Measurements from ENCODE around the gene ANKRD33B. TPM values are rescaled to one million over a fixed set of nuclear protein-coding genes. Genes with fewer than 3 reads are reported as not detected.
"Not testable (repeated sequence)": the region's sequence is repeated elsewhere in the genome, so short reads cannot be mapped to it uniquely, and the experiment has no call there.

ANKRD33B gene
- total RNA-seq, 1 donor from 2014 or later, result 22.6 TPM

DNA sequence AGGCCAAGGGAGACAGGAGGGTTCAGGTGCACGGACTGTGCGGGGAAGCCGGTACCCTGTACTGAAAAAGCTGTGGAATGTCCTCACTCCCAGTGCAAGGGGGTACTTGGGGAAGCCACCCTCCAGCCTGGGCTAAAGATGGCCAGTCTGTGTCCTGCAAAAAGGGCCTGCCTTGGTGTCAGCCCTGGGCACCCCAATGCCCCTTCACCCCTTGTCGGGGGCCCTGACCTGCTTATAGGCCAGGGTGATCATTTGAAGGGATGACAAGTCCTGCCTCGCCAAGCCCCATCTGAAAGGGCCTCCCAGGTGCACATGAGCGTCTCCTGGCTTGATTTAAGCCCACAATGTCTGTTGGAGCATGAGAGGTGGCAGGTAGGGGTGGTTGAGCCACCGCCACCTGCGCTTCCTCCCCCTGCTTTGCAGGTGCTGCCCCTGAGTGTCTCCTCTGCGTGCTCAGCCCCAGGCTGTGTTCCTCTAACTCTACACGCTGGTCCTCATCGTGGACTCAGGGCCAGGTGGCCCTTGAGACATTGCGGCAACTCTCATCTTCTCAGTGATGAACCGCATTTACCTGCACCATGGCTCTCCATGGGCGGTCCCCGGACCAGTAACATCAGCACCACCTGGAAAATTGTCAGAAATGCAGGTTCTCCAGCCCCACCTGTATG is 97.0 kb downstream of the ANKRD33B start:
- ATAC-seq (no peak), DNase-seq (ENCODE audit: low spot score) (no peak)
- intact Hi-C loops (cut with DNase I), result no loop called here

DNA sequence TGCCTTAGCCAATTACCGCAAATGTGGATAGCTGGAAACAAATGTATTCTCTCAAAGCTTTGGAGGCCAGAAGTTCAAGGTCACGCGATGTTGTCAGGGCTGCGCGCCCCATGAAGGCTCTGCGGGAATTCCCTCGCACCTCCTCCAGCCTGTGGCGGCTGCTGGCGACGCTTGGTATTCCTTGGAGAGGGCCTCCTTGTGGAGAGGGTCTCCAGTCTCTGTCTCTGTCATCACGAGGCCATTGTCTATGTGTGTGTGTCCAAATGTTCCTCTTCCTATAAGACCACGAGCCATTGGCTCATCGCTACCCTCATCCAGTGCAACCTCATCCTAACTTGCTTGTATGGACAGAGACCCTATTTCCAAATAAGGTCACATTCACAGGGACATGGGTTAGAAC is 97.5 kb downstream of the ANKRD33B start:
- ATAC-seq (no peak), DNase-seq (ENCODE audit: low spot score) (no peak)
- intact Hi-C loops (cut with DNase I), result no loop called here

GRCh38 chr5:10662083-10662482 is 98.2 kb downstream of the ANKRD33B start:
- intact Hi-C loops (cut with DNase I), result no loop called here
- DNase-seq (ENCODE audit: low spot score), result no peak
- ATAC-seq, result no peak

DNA sequence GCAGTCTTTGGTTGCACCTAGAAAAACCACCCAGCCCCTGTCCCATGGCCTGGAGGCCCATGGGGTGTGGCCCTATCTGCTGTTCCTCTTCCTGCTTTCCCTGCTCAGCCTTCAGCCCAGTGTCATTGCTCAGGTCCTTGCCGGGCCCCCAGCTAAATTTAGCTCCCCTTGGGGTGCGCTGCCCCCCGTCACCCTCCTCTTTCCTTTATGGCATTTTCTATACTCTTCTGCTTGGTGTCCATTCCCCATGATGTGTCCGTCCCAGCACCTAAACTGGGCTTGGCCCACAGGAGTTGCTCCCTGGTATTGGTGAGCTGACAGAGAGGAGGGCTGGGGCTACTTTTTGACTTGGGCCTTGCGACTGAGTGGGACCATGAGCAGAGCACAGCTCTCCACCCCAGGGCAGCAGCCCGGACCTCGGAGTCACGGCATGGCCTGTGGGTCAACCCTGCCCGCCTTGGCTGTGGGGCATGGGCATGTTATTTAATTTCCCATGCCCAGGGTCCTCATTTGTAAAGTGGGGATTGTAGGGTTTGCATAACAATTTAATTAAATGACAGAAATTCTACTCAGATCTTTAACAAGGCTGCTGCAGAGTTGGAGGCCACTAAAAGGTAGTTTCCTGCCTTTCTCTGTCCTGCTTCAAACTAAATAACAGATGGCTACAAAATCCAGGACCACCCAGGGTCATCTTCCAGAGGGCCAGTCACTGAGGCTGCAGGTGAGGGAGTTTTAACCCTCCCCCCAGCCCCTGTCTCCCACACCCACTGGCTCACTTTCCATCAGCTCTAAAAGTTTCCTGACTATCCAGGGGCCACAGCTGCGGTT is 99.0 kb downstream of the ANKRD33B start:
- DNase-seq (ENCODE audit: low spot score) (no peak), ATAC-seq (no peak)
- intact Hi-C loops (cut with DNase I), result no loop called here

- DNase-seq (ENCODE audit: low spot score) (no peak), ATAC-seq (peak; percentile 63)
- intact Hi-C loops (cut with DNase I), result no loop called here
These were observed 99.8 kb downstream of the ANKRD33B start for GRCh38 chr5:10663489-10664179.

- ATAC-seq; intact Hi-C loops (cut with DNase I); DNase-seq (ENCODE audit: low spot score): not testable (repeated sequence)
These were observed 100.4 kb downstream of the ANKRD33B start for GRCh38 chr5:10664180-10664769.

GRCh38 chr5:10665799-10666198 is 101.9 kb downstream of the ANKRD33B start:
- DNase-seq (ENCODE audit: low spot score) (no peak), ATAC-seq (no peak)
- intact Hi-C loops (cut with DNase I), result no loop called here

DNA sequence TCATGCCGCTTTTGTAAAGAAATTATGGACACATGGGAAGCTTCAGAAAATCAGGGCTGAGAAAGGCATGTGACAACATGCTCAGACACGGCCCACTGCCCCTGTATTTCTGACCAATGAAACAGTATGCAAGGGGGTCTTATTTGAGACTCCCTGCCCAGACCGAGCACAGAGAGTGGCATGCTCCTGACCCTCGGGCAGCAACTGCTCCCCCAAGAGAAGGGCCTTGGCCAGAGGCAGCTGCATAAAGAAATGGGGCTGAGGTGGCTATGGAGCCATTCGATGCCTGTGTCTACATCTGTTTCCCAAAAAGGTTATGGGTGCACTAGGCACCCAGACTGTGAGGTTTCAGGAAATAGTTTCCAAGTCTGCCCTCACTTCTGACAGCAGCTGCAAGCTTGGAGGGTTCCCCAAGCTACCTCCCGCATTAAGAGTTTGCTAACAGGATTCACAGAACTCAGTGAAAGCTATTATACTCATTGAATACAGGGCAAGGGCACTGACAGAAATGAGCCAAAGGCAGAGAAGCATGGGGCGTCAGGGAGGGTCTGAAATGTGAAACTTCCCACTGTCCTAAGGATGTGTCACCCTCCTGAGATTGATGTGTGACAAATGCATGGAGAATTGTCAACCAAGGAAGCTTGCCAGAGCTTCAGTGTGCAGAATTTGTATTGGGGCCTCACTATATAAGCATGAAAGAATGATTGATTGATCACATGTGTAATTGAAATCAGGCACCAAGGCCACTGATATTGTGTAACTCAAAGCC is 102.8 kb downstream of the ANKRD33B start:
- ATAC-seq, result no peak
- intact Hi-C loops (cut with DNase I), result no loop called here
- no peak for DNase-seq (ENCODE audit: low spot score)

DNA sequence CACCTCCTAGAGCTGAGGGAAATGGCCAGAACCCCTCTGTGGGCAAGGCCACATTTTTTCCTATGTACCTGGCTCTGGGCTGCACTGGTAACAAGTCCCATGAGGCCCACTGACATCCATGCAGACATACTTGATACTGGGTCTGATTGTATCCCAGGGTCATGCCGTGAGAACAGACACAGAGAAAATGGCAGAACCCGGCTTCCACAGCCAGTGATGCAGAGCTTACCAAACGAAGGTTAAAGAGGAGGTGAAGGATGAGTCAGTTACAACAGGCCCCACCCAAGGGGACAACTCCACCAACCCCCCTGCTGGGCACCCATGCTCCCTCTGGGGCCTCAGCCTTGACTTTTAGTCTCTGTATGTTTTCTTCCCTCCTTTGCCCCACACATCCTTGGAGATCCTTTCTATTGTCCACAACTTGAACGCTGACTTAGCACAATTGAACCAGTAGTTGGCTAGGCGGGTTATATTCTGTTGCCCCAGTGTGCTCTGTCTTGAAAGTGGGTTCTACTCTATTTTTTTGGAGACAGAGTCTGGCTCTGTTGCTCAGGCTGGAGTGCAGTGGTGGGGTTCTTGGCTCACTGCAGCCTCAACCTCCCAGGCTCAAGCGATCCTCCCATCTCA is 103.7 kb downstream of the ANKRD33B start:
- intact Hi-C loops (cut with DNase I), result no loop called here
- DNase-seq (ENCODE audit: low spot score), result no peak
- no peak for ATAC-seq

DNA sequence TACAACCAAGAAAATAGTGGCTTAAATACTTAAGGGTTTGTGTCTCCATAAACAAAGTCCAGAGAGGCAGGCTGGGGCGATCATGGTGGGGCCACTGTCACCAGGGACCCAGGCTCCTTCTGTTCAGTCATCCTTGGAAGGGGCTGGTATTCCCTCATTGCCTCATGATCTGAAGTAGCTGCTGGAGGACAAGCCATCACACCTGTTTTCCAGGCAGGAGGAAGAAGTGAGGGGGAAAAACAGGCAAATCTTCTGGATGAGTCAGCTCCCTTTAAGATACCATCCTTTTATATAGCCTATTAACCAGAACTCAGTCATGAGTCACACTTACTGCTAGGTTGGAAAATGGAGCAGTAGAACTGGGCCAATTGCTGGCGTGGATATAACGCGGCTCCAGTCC is 104.8 kb downstream of the ANKRD33B start:
- intact Hi-C loops (cut with DNase I), result no loop called here
- ATAC-seq (no peak), DNase-seq (ENCODE audit: low spot score) (no peak)

GRCh38 chr5:10669983-10670382 is 106.1 kb downstream of the ANKRD33B start:
- DNase-seq (ENCODE audit: low spot score), result no peak
- intact Hi-C loops (cut with DNase I), result no loop called here
- no peak for ATAC-seq

DNA sequence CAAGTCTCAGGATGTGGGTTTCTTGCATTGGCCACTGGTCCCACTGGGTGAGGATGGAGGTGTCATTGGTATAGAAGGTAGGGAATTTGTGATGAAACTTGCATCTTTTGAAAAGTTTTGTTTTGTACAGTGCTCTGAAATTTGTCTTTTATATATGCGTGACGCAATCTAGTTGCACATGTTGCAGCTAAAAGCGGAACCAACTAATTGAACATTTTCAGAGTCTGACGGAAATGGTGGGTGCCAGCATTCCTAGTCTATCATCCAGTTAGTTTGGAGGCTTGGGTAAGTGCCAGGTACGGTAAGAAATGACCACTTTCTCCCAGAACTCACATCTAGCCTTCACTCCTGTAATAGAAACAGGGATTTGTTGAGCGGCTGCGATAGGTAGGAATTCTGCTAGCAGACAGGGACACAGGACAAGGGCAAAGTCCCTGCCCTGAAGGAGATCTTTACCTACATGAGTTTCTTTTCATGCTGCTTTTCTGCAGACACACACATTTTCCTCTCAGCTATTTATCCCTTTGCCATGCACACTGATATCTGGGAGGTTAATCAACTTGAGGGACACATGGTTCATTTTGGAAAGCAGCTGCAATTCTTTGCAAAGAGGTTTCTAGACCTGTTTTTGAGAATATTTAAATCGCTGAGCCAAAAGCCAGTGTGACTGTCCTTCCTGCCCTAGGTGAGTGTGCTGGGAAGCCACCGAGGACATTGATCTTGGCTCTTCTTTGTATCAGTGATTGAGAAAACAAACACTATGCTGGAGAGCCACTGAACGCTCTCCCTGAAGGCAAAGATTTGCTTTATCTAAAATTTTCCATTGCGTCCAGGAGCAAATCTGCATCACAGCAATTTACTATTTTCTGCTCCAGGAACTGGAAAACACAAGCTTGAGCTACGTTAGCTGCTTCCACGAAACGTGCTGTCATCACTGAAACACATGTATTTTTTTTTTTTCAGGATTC is 107.5 kb downstream of the ANKRD33B start:
- DNase-seq (ENCODE audit: low spot score), result no peak
- ATAC-seq, result no peak
- intact Hi-C loops (cut with DNase I), result no loop called here

DNA sequence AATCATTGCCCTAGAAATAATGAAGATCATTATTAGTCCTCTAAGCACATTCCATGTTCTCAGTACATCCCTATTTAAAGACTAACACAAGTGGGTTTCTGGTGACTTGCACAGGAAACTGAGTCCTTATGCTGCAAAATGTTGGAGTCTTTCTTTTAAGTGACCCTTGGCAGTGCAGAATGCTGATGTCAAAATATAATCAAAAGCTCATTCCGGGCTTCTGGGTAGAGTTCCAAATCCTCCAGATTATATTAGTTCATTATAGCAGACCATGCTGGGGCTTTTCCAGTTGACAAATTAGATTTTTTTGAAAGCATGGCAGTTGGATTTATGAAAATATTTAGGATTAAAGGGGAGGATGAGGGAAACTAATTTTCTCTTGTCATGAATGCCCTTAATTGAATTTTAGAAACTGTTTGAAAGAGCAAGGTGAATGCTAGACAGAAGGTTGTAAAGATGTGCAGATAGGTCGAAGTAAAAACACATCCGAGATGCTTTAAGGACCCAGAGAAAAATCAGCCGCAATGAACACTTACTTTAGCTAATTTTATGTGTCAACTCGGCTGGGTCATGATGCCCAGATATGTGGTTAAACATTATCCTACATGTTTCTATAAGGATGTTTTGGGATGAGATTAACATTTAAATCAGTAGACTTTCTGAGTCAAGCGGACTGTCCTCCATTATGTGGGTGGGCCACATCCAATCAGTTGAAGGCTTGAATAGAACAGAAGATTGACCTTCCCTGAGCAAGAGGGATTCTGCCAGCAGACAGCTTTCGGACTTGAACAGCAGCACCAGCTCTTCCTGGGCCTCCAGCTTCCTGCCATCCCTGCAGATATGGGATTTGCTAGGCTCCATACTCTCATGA is 108.5 kb downstream of the ANKRD33B start:
- DNase-seq (ENCODE audit: low spot score) (no peak), ATAC-seq (no peak)
- intact Hi-C loops (cut with DNase I), result no loop called here

- no peak for DNase-seq (ENCODE audit: low spot score)
- intact Hi-C loops (cut with DNase I), result no loop called here
- ATAC-seq, result peak; percentile 57
These were observed 109.1 kb downstream of the ANKRD33B start for GRCh38 chr5:10673017-10673389.

DNA sequence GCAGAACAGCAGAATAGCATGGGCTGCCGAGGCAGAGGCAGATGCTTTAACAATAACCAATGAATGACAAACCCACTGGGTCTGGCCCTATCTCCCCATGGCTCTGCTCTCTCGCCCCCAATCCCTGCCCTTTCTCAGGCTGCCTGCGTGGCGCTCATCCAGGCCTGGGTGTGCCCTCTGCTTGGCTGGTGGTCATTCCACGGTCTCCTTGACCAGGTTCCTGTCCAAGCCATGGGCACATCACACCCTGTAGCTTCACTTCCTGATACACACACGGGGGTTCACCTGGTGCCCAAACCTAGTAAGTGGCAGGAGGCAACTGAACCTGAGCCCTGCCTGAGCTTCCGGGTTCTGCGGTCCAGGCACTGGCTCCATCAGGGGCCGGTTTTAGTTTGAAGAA is 109.5 kb downstream of the ANKRD33B start:
- ATAC-seq (peak; percentile 40), DNase-seq (ENCODE audit: low spot score) (no peak)
- intact Hi-C loops (cut with DNase I), result no loop called here

DNA sequence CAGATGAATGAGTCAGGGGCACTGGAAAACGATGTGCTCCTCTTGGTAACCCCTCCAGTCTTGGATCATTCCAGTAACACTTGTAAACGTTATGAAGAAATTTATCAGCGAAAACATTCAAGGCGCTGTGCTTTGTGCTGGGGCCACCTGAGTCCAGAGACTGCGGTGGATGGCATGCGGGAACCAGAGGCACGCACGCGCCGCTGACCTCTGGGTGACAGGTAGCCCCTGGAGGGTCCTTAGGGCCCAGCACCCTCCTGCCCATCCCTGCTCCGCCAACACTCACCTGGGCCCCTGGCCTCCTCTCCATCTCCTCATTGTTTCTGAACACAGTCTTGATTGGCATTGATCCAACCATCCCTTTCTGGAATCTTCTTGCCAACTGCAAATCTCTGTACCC is 110.2 kb downstream of the ANKRD33B start:
- ATAC-seq (peak; percentile 20), DNase-seq (ENCODE audit: low spot score) (no peak)
- intact Hi-C loops (cut with DNase I), result no loop called here

DNA sequence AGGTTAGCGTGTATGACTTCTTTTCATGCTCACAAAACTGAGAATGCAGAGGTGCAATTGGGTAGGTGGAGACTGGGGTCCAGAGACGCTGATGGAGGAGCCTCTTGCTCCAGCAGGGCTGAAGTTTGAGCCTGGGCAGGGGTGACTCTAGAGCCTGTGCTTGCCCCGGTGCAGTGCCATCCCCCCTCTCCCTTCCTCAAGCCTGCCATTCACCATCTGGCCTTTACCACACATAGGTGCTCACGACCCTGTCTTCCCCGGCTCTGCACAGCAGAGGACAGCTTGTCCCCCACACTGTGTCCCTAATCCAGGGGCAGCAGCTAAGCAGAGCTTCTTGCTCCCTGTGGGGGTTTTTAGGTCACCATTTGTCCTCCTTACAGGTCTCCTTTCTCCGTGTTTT is 110.7 kb downstream of the ANKRD33B start:
- ATAC-seq, result no peak
- intact Hi-C loops (cut with DNase I), result no loop called here
- DNase-seq (ENCODE audit: low spot score), result no peak

All from sciatic nerve (tissue), 2 donors.